ENCODE measurements around the gene DSC3.
"Not testable (repeated sequence)": the region's sequence is repeated elsewhere in the genome, so short reads cannot be mapped to it uniquely, and the experiment has no call there.

Gene DSC3

DNA sequence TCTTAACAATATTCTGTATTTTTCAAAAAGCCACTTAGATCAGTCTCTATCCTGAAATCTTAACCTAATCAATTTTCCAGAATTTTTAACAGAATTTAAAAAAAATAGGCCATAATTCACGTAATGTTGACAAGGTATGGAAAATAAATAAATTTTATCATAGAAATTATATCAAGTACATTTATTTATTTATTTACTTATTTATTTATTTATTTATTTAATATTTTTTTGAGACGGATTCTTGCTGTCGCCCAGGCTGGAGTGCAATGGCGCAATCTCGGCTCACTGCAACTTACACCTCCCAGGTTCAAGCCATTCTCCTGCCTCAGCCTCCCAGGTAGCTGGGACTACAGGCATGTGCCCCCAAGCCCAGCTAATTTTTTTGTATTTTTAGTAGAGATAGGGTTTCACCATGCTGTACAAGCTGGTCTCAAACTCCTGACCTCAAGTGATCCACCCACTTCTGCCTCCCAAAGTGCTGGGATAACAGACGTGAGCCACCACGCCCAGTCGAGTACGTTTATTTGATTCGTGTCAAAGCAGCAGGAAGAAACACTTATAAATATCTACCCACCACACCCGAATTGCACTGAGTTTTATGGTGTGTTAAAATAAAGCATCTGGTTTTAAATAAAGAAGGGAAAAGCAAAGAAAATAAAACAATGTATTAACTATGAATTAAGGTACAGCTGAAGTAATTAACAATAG, 60.1 kb downstream of the DSC3 start:
- no peaks in the 10 kb centered on the region for H3K36me3 Mint-ChIP-seq (ENCODE audit: low read depth)
- H3K27ac Mint-ChIP-seq: no peak overlapping the region
- H3K4me3 Mint-ChIP-seq: no peak overlapping the region
- intact Hi-C loops (cut with micrococcal nuclease): no loop called here
- no peaks in the 10 kb centered on the region for H3K9me3 Mint-ChIP-seq
- H3K4me1 Mint-ChIP-seq (ENCODE audit: low read depth): peaks cover 2% of the 10 kb centered on the region
- peaks cover 1% of the 10 kb centered on the region for H3K27me3 Mint-ChIP-seq

DNA sequence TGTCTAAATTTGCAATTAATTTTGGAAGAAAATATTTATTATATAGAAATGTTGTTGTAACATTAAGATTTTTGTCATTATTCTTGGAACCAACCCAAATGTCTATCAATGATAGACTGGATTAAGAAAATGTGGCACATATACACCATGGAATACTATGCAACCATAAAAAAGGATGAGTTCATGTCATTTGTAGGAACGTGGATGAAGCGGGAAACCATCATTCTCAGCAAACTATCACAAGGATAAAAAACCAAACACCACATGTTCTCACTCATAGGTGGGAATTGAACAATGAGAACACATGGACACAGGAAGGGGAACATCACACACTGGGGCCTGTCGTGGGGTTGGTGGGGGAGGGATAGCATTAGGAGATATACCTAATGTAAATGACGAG, 64.5 kb downstream of the DSC3 start:
- intact Hi-C loops (cut with micrococcal nuclease); H3K4me1 Mint-ChIP-seq (ENCODE audit: low read depth); H3K4me3 Mint-ChIP-seq; H3K27ac Mint-ChIP-seq; H3K36me3 Mint-ChIP-seq (ENCODE audit: low read depth); H3K27me3 Mint-ChIP-seq; H3K9me3 Mint-ChIP-seq: not testable (repeated sequence)

DNA sequence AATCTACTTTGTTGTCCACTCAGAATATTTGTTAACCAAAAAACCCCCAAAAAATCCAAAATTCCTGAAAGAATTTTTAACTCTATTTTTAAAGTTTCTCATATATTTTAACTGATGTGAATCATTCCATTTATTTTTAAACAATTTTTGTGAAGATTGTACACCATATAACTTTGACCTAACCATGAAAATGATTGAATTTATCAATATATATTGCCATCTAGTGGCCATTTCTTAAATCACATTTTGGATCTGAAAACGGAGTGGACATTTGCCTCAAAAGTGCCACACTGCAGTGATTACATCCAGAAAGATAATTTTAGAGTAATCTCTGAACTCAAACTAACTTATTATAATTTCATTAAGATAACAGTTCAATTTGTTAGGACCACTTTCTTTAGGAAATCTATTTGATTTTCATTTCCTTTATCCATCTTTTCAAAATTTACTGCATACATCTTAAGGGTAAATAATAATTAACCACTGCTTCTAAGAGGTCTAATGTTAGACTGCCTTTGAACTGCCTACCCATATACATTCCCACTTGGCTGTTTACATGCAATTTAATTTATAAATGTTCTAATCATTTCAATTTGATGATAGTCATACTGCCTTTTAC, 71.1 kb downstream of the DSC3 start:
- Mint-ChIP-seq H3K9me3 (no peaks in the 10 kb centered on the region), H3K27me3 (no peaks in the 10 kb centered on the region), H3K4me1 (ENCODE audit: low read depth) (no peaks in the 10 kb centered on the region), H3K4me3 (no peak overlapping the region), H3K36me3 (ENCODE audit: low read depth) (no peaks in the 10 kb centered on the region), H3K27ac (no peak overlapping the region)
- intact Hi-C loops (cut with micrococcal nuclease): no loop called here

DNA sequence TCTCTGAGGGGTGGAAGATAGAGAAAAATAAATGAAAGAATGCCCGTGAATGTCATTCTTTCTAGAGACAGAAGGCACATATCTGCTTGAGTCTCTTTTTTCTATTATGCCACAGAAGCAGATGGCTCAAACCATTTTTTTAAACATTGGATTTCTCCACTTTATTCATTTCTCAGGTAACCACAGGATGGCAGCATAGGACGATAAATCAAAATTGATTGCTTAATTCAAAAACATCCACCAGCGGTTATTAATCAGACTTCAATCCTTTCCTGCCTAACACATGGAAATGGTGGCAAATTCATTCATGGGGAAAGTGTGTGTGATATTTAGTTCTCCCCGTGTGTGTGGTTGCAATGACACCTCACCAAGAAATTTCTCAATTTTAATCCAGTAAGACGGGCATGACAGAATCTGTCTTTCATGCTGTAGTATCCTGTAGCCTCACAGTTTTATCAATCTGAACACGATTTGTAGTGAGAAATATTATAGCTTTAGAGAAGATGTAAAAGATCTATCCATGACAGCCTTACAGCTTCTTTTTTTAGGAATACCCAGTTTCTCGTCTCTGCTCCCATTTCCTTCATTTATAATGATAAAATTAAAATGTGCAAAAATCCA, 72.2 kb downstream of the DSC3 start:
- Mint-ChIP-seq H3K27me3 (no peaks in the 10 kb centered on the region), H3K36me3 (ENCODE audit: low read depth) (no peaks in the 10 kb centered on the region), H3K9me3 (no peaks in the 10 kb centered on the region), H3K27ac (no peak overlapping the region), H3K4me1 (ENCODE audit: low read depth) (no peaks in the 10 kb centered on the region), H3K4me3 (no peak overlapping the region)
- intact Hi-C loops (cut with micrococcal nuclease): no loop called here

DNA sequence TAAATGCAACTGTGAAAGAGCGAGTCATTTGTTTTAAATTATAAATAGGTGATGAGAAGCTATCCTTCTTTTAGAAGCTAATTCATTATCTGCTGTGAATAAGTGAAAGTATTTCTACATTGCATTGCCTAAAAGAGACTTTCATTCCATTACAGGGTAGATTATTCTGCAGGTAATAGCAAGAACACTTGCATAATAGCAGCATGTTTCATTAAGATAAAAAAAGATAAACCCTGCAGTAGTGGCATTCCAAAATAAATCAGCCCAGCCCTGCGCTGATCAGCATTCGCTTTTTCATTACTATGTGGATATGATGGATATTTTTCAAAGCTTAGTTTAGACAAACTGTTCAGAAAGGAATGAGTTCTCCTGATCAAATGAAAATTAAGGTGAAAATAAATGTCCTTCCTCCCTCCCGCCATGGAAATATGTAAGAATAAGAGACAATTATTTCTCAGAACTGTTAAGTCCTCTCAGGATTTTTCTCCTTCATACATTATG, 72.8 kb downstream of the DSC3 start:
- H3K27ac Mint-ChIP-seq: no peak overlapping the region
- no peaks in the 10 kb centered on the region for H3K4me1 Mint-ChIP-seq (ENCODE audit: low read depth)
- no peaks in the 10 kb centered on the region for H3K36me3 Mint-ChIP-seq (ENCODE audit: low read depth)
- H3K27me3 Mint-ChIP-seq: no peaks in the 10 kb centered on the region
- H3K4me3 Mint-ChIP-seq: no peak overlapping the region
- intact Hi-C loops (cut with micrococcal nuclease): no loop called here
- H3K9me3 Mint-ChIP-seq: no peaks in the 10 kb centered on the region

DNA sequence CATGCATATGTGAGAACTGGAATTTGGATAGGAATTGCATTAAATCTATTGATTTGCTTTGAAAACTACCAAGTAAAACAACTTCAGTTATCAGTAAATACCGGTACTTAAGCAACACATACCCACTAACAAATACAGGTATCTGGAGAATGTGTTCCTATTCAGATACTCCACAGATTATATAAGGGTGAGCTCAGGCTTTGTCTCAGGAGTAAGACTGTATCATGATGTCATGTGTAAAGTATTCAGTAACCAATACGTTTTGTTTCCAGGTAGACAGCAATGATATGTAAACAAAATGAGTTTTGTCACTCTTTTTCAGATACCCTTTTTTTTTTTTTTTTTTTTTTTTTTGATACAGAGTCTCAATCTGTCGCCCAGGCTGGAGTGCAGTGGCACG, 74.8 kb downstream of the DSC3 start:
- Mint-ChIP-seq H3K4me3 (no peak overlapping the region), H3K27me3 (no peaks in the 10 kb centered on the region), H3K4me1 (ENCODE audit: low read depth) (no peaks in the 10 kb centered on the region), H3K36me3 (ENCODE audit: low read depth) (no peaks in the 10 kb centered on the region), H3K27ac (no peak overlapping the region), H3K9me3 (no peaks in the 10 kb centered on the region)
- intact Hi-C loops (cut with micrococcal nuclease): no loop called here

DNA sequence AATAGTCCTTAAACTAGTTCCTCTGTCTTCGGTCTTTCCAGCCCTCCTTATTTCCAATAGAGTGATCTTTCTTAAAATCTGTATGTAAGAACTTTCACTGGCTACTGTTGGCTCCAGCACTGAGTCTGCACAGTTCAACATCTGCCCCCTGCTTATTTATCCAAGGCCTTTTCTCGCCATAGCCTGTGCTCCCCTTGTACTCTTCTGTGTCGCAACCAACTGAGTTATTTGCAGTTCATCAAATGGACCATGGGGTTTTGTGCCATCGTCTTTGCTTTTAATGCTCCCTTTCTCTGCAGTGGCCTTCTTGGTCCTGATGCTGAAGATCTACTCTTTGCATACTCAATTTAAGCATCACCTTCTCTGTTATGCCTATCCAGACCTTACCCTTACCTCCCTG, 77.3 kb downstream of the DSC3 start:
- H3K27me3 Mint-ChIP-seq: no peaks in the 10 kb centered on the region
- H3K36me3 Mint-ChIP-seq (ENCODE audit: low read depth): no peaks in the 10 kb centered on the region
- intact Hi-C loops (cut with micrococcal nuclease): no loop called here
- H3K9me3 Mint-ChIP-seq: no peaks in the 10 kb centered on the region
- no peak overlapping the region for H3K27ac Mint-ChIP-seq
- H3K4me1 Mint-ChIP-seq (ENCODE audit: low read depth): no peaks in the 10 kb centered on the region
- H3K4me3 Mint-ChIP-seq: no peak overlapping the region

DNA sequence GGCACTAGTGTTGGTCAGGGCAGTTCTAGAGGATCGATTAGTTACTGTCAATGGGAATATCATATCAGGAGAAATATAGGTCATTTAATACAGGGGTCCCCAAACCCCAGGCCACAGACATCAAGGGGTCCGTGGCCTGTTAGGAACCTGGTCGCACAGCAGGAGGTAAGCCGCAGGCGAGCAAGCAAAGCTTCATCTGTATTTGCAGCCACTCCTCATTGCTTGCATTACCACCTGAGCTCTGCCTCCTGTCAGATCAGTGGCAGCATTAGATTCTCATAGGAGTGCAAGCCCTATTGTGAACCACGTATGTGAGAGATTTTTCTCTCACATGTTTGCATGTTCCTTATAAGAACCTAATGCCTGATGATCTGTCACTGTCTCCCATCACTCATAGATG, 81.9 kb downstream of the DSC3 start:
- no peak overlapping the region for H3K4me3 Mint-ChIP-seq
- no peaks in the 10 kb centered on the region for H3K9me3 Mint-ChIP-seq
- H3K4me1 Mint-ChIP-seq (ENCODE audit: low read depth): no peaks in the 10 kb centered on the region
- H3K27me3 Mint-ChIP-seq: no peaks in the 10 kb centered on the region
- H3K27ac Mint-ChIP-seq: no peak overlapping the region
- no peaks in the 10 kb centered on the region for H3K36me3 Mint-ChIP-seq (ENCODE audit: low read depth)
- intact Hi-C loops (cut with micrococcal nuclease): no loop called here

DNA sequence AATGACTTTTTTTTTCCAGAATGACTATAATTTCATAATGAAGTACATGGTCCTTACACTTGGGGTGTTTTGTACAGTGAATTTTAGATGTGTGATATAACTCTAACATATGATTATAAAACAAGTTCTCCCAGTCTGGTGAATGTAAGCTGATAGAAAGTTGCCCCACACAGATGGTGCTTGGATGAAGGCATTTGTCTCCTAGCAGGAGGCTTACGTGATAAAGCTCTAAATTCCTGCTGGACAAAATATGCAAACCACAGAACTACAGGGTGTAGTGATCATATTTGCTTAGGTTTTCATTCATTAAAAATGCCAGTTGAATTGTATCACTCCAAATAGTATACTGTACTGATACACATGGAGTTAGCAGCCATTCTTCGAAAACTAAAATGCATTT, 85.5 kb downstream of the DSC3 start:
- Mint-ChIP-seq H3K27ac (no peak overlapping the region), H3K4me3 (no peak overlapping the region), H3K4me1 (ENCODE audit: low read depth) (no peaks in the 10 kb centered on the region), H3K36me3 (ENCODE audit: low read depth) (no peaks in the 10 kb centered on the region), H3K9me3 (no peaks in the 10 kb centered on the region), H3K27me3 (no peaks in the 10 kb centered on the region)
- intact Hi-C loops (cut with micrococcal nuclease): no loop called here

DNA sequence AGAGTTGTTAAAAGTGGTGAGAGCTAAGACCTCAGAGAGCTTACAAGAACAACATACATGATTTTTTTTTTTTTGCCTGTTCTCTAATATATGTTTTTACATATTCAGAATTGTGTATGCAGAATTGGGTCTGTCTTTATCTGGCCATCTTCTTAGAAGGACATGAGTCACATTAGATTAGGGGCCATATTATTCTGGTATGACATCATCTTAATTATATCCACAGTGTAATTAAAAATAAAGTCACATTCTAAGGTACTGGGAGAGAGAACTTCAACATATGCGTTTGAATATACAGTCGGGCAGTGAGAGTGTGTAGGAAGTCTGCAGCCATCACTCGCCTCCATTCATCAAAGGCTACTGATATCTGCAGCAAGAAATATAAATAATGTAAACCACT, 88.3 kb downstream of the DSC3 start:
- Mint-ChIP-seq H3K27me3 (no peaks in the 10 kb centered on the region), H3K4me3 (no peak overlapping the region), H3K9me3 (no peaks in the 10 kb centered on the region), H3K4me1 (ENCODE audit: low read depth) (no peaks in the 10 kb centered on the region), H3K36me3 (ENCODE audit: low read depth) (no peaks in the 10 kb centered on the region), H3K27ac (no peak overlapping the region)
- intact Hi-C loops (cut with micrococcal nuclease): no loop called here

DNA sequence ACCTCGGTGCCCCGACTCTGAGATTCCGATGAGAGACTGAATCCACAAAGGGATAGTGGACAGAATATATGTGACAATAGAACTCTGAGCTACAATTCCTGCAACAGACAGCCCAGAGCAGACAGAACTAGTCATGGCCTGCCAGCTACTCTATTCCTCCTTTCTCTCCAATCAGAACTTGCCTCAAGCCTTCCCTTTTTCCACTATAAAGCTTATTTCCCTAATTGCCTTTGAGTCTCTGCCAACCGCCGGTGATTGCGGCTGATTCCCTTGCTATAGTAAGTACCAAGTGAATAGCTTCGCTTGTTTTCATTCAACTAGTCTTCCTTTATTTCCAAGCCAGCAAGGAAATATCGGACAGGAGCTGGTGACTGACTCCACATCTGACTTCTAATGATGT, 96.8 kb downstream of the DSC3 start:
- Mint-ChIP-seq H3K4me1 (ENCODE audit: low read depth) (no peaks in the 10 kb centered on the region), H3K36me3 (ENCODE audit: low read depth) (no peaks in the 10 kb centered on the region), H3K4me3 (no peak overlapping the region), H3K9me3 (peaks cover 12% of the 10 kb centered on the region), H3K27me3 (no peaks in the 10 kb centered on the region), H3K27ac (no peak overlapping the region)
- intact Hi-C loops (cut with micrococcal nuclease): no loop called here

DNA sequence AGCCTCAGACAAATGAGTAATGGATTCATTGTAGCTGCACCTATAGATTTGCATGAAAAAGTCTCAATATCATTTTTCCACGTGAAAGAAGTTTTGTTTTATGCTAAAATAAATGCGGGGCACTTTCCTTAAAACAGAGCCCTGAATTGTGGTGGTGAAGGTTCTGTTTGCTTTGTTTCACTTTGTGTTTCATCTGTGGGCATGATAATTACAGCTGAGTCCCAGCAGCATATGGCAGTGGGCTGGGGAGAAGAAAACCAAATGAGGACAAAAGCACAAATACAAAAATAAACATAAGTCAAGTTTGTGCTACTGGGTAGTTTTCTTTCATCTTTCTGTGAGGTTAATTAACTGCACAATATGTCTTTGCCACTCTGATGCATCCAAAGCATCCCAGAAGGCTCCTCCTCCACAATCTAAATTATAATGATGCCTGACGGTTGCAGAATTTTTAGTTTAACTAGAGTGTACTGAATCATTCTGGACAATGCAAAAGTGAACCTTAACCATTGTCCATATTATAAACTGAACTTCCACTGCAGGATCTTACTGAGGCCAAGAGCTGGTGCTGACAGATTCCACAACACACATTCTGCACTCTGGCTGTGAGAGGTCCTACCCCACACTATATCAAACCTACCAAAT, 97.6 kb downstream of the DSC3 start:
- intact Hi-C loops (cut with micrococcal nuclease): no loop called here
- H3K4me1 Mint-ChIP-seq (ENCODE audit: low read depth): no peaks in the 10 kb centered on the region
- no peaks in the 10 kb centered on the region for H3K36me3 Mint-ChIP-seq (ENCODE audit: low read depth)
- H3K4me3 Mint-ChIP-seq: no peak overlapping the region
- H3K9me3 Mint-ChIP-seq: peaks cover 21% of the 10 kb centered on the region
- H3K27me3 Mint-ChIP-seq: no peaks in the 10 kb centered on the region
- H3K27ac Mint-ChIP-seq: no peak overlapping the region

DNA sequence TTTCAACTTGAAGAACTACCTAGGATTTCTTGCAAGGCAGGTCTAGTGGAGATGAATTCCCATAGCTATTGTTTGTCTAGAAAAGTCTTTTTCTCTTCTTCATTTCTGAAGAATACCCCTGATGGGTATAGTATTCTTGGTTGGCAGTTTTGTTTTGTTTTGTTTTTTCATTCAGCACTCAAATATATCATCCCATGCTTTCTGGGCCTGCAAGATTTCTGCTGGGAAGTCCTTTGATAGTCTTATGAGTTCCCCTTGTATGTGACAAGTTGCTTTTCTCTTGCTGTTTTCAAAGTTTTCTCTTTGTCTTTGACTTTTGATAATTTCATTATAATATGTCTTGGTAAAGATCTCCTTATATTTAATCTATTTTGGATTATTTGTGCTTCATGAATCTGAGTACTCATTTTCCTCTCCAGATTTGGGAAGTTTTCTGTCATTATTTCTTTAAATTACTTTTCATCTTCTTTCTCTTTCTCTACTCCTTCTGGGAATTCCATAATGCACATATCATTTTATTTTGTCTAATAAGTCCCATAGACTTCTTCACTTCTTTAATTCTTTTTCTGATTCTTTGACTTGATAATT, 101.5 kb downstream of the DSC3 start:
- no peaks in the 10 kb centered on the region for H3K27me3 Mint-ChIP-seq
- peaks cover 25% of the 10 kb centered on the region for H3K9me3 Mint-ChIP-seq
- H3K27ac Mint-ChIP-seq: no peak overlapping the region
- H3K4me1 Mint-ChIP-seq (ENCODE audit: low read depth): no peaks in the 10 kb centered on the region
- no peak overlapping the region for H3K4me3 Mint-ChIP-seq
- H3K36me3 Mint-ChIP-seq (ENCODE audit: low read depth): no peaks in the 10 kb centered on the region
- intact Hi-C loops (cut with micrococcal nuclease): no loop called here

All from dendritic cell treated with granulocyte-macrophage colony-stimulating factor and Interleukin-4, amounts not matched to agents 40 ng/mL and 50 ng/mL, for 4 days (primary cell).